GM10266 (cell line): ENCODE data around the gene NCR3LG1.
"Not testable (repeated sequence)": the region's sequence is repeated elsewhere in the genome, so short reads cannot be mapped to it uniquely, and the experiment has no call there.

Experiments
- DNase-seq: peaks from one replicate; pipeline ENCODE4 v3.0.0; 2012; ENCODE audit errors: extremely low spot score
- CTCF ChIP-seq: IDR thresholded peaks from 2 replicates; pipeline ENCODE4 v1.5.1; 2012; ENCODE audit warnings: mild to moderate bottlenecking, low read depth; ENCODE audit not compliant: control insufficient read depth, insufficient read depth; ENCODE audit errors: missing control alignments

Gene NCR3LG1

GRCh38 chr11:17418444-17419081 is 67.0 kb downstream of the NCR3LG1 start:
- no peak for DNase-seq
- no peak for TF ChIP-seq CTCF

GRCh38 chr11:17421781-17422180 is 70.2 kb downstream of the NCR3LG1 start:
- TF ChIP-seq CTCF, result no peak
- no peak for DNase-seq

GRCh38 chr11:17423533-17424310 is 72.1 kb downstream of the NCR3LG1 start:
- no peak for DNase-seq

GRCh38 chr11:17426233-17426632 is 74.6 kb downstream of the NCR3LG1 start:
- not testable (repeated sequence) for DNase-seq

More at GRCh38 chr11:17423533-17424310, 72.1 kb downstream of the NCR3LG1 start:
- TF ChIP-seq CTCF, result no peak
